ENCODE data around the gene GPR137B. TPM values are rescaled to one million over a fixed set of nuclear protein-coding genes. Genes with fewer than 3 reads are reported as not detected.

Gene GPR137B
- total and polyA plus RNA-seq, 2 donors (not counting 1 experiment from before 2014, with no cell fraction given), result 12.9 to 13.6 TPM

DNA sequence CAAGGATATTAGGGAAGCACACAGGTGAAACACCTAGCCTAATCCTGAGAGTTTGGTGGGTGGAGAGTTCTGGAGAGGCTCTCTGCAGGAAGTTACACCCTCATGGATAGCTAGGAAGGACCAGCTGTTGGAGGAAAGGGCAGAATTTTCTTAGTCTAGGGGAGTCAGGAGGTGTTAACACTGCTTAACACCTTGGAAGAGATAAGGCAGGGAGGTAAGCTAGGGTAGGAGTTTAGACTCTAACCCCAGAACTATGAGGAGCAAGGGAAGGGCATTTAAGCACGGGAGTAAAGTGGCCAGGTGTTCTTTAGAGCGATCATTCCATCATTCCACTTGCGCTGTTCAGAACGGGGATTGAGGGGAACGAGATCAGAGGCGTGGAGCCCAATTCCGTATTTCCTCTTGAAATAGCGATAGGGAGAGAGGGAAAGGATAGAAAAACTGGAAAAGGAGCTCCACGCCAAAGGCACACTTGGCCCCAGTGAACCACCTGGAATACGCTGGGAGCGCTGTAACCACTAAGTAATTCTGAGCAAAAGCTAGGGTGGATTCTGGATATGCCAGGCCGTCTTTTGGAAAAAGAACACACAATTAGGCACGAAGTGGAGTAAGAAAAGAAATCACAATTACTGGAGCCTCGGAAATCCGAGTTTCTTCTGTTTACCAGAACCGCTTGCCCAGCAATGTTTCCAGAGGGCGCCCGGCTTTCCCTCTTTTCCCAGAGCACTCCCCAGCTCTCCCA is 1.5 kb upstream of the GPR137B start:
- Histone ChIP-seq H3K27me3 (ENCODE audit: control insufficient read depth, insufficient read depth, low read length) (peaks cover 15% of the 10 kb centered on the region), H3K4me1 (ENCODE audit: control insufficient read depth, extremely low read depth, insufficient read depth, low read length) (no peaks in the 10 kb centered on the region), H3K9ac (ENCODE audit: insufficient read depth, low read length) (no peak overlapping the region), H3K4me3 (replicated peaks in 1 of 4; ENCODE audit: control extremely low read depth in 1 of 4, insufficient read depth in 1 of 4, low read depth in 3 of 4, low read length in 4 of 4) (peak overlapping the region; percentile 46 to 93 (median 64)), H3K9me3 (ENCODE audit: control insufficient read depth, insufficient read depth, low read depth, low read length) (no peaks in the 10 kb centered on the region), H3K79me2 (ENCODE audit: control insufficient read depth, insufficient read depth, low read length) (no peaks in the 10 kb centered on the region), H3K4me2 (ENCODE audit: extremely low read depth, insufficient read depth, low read length) (peak overlapping the region; percentile 95), H2AFZ (ENCODE audit: low read length) (peak overlapping the region; percentile 58), H3K27ac (ENCODE audit: insufficient read depth, low read length) (no peak overlapping the region), H3K36me3 (ENCODE audit: control insufficient read depth, insufficient read depth, low read length) (no peaks in the 10 kb centered on the region), H4K20me1 (ENCODE audit: control insufficient read depth, extremely low read depth, insufficient read depth, low read length) (no peaks in the 10 kb centered on the region)
- peak; percentile 5 for TF ChIP-seq EZH2 (IDR thresholded peaks at IDR 0.05; ENCODE audit: low read length, missing control alignments)
- TF ChIP-seq, protein P1, sequence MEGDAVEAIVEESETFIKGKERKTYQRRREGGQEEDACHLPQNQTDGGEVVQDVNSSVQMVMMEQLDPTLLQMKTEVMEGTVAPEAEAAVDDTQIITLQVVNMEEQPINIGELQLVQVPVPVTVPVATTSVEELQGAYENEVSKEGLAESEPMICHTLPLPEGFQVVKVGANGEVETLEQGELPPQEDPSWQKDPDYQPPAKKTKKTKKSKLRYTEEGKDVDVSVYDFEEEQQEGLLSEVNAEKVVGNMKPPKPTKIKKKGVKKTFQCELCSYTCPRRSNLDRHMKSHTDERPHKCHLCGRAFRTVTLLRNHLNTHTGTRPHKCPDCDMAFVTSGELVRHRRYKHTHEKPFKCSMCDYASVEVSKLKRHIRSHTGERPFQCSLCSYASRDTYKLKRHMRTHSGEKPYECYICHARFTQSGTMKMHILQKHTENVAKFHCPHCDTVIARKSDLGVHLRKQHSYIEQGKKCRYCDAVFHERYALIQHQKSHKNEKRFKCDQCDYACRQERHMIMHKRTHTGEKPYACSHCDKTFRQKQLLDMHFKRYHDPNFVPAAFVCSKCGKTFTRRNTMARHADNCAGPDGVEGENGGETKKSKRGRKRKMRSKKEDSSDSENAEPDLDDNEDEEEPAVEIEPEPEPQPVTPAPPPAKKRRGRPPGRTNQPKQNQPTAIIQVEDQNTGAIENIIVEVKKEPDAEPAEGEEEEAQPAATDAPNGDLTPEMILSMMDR (conservative IDR thresholded peaks at IDR 0.05 in 1 of 2, IDR thresholded peaks at IDR 0.05 in 1 of 2; ENCODE audit: low read depth in 1 of 2, low read length in 2 of 2), result no peak
- no peak for DNase-seq (ENCODE audit: low read depth in 2 of 2)

DNA sequence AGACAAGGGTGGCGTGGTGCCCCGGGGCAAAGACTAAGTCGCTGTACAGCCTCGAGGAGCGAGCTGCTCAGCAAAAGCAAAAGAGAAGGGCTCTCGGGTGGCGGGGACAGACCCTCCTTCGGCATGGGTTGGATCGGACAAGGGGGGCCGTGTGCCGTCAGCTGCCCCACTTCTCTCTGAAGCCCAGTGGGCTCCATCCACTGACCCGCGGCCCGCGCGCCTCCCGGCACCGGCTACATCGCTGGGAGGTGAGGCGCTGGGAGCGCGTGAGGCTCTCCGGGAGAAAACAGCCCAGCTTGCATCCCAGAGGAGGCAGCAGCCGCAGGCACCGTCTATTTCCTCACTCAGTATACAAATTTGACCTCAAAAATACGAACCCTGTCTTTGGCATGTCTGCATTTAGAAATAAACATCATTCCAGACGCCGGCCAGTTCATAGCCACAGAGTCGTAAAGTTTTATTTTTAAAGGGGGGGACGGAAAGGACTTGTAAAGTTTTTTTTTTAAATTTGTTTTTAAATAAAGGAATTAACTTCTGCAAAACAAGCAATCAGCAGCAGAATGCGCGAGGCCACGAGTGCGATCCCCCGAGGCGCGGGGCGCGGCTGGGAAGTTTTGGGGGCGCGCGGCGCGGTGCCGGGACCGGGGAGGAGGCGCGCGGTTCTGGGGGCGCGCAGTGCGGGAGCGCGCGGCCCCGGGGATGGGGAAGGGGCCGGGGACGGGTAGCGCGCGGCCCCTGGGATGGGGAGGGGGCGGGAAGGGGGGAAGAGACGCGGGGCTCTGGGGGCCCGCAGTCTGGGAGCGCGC is 689 bp upstream of the GPR137B start:
- Histone ChIP-seq H2AFZ (ENCODE audit: low read length) (peak overlapping the region; percentile 58), H3K27me3 (ENCODE audit: control insufficient read depth, insufficient read depth, low read length) (peaks cover 15% of the 10 kb centered on the region), H3K4me2 (ENCODE audit: extremely low read depth, insufficient read depth, low read length) (peak overlapping the region; percentile 95), H3K27ac (ENCODE audit: insufficient read depth, low read length) (no peak overlapping the region), H3K36me3 (ENCODE audit: control insufficient read depth, insufficient read depth, low read length) (no peaks in the 10 kb centered on the region), H3K9me3 (ENCODE audit: control insufficient read depth, insufficient read depth, low read depth, low read length) (no peaks in the 10 kb centered on the region), H3K4me1 (ENCODE audit: control insufficient read depth, extremely low read depth, insufficient read depth, low read length) (no peaks in the 10 kb centered on the region), H4K20me1 (ENCODE audit: control insufficient read depth, extremely low read depth, insufficient read depth, low read length) (no peaks in the 10 kb centered on the region), H3K79me2 (ENCODE audit: control insufficient read depth, insufficient read depth, low read length) (no peaks in the 10 kb centered on the region), H3K4me3 (replicated peaks in 1 of 4; ENCODE audit: control extremely low read depth in 1 of 4, insufficient read depth in 1 of 4, low read depth in 3 of 4, low read length in 4 of 4) (peak overlapping the region; percentile 46 to 93 (median 64)), H3K9ac (ENCODE audit: insufficient read depth, low read length) (no peak overlapping the region)
- DNase-seq (ENCODE audit: low read depth in 2 of 2), result peak; percentile 61 to 67
- TF ChIP-seq, protein P1 (conservative IDR thresholded peaks at IDR 0.05 in 1 of 2, IDR thresholded peaks at IDR 0.05 in 1 of 2; ENCODE audit: low read depth in 1 of 2, low read length in 2 of 2), result no peak

All from fibroblast of lung (primary cell).